Osteocyte (in vitro differentiated cells): ENCODE data around the gene LRFN2. TPM values are rescaled to one million over a fixed set of nuclear protein-coding genes. Genes with fewer than 3 reads are reported as not detected.
A peak's percentile ranks its signal among the peaks of the same experiment; 100 is the strongest.

ENCODE experiments used
- DNase-seq: peaks from one replicate; pipeline ENCODE4 v3.0.0; 2021; ENCODE audit warnings: mixed read lengths; ENCODE audit not compliant: unreplicated experiment; ENCODE audit errors: extremely low spot score
- H3K27ac Mint-ChIP-seq: one replicate; pipeline ENCODE4 v1.8.0; 2021; ENCODE audit warnings: mild to moderate bottlenecking, mixed read lengths; ENCODE audit not compliant: unreplicated experiment
- H3K27me3 Mint-ChIP-seq: one replicate; pipeline ENCODE4 v1.8.0; 2021; ENCODE audit warnings: mixed read lengths; ENCODE audit not compliant: unreplicated experiment
- H3K36me3 Mint-ChIP-seq: one replicate; pipeline ENCODE4 v1.8.0; 2021; ENCODE audit warnings: mixed read lengths; ENCODE audit not compliant: unreplicated experiment
- H3K4me1 Mint-ChIP-seq: one replicate; pipeline ENCODE4 v1.8.0; 2021; ENCODE audit warnings: mixed read lengths; ENCODE audit not compliant: unreplicated experiment
- H3K4me3 Mint-ChIP-seq: one replicate; pipeline ENCODE4 v1.8.0; 2021; ENCODE audit warnings: mild to moderate bottlenecking, moderate library complexity, mixed read lengths; ENCODE audit not compliant: unreplicated experiment
- H3K9me3 Mint-ChIP-seq: one replicate; pipeline ENCODE4 v1.8.0; 2021; ENCODE audit warnings: mixed read lengths; ENCODE audit not compliant: unreplicated experiment
- CTCF ChIP-seq: fragments of 200-600 bp; sonication (generic); IDR thresholded peaks from 2 replicates; pipeline ENCODE4 v1.5.0; 2021; ENCODE audit warnings: antibody characterized with exemption, mild to moderate bottlenecking, moderate library complexity
- total RNA-seq: library from RNA; stranded (reverse); gene quantifications from 2 replicates; pipeline ENCODE4 v1.2.1, GENCODE V29; 2021

Gene LRFN2
- total RNA-seq, 1 donor from 2014 or later = not detected

DNA sequence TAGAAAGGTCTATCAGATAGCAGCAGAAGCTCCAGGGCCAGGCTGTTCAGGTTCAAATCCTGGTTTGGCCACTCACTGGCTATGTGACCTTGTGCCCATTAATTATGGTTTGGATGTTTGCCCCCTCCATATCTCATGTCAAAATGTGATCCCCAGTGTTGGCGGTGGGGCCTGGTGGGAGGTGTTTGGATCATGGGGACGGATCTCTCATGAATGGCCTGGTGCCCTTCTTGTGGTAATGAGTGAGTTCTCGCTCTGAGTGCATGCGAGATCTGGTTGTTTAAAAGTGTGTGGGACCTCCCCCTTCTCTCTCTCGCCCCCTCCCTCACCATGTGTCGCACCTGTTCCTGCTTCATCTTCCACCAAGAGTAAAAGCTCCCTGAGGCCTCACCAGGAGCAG lies 240.9 kb downstream of the LRFN2 start:
- Mint-ChIP-seq H3K27me3 (peaks cover 17% of the 10 kb centered on the region), H3K4me1 (no peaks in the 10 kb centered on the region), H3K27ac (no peak overlapping the region)

GRCh38 chr6:40344566-40345167 lies 242.5 kb downstream of the LRFN2 start:
- no peaks in the 10 kb centered on the region for H3K36me3 Mint-ChIP-seq
- TF ChIP-seq CTCF = no peak
- peak; percentile 60 for DNase-seq
- peaks cover 17% of the 10 kb centered on the region for H3K27me3 Mint-ChIP-seq
- no peaks in the 10 kb centered on the region for H3K9me3 Mint-ChIP-seq
- H3K4me1 Mint-ChIP-seq = no peaks in the 10 kb centered on the region
- H3K27ac Mint-ChIP-seq = no peak overlapping the region
- no peak overlapping the region for H3K4me3 Mint-ChIP-seq

More for the DNA sequence above, 240.9 kb downstream of the LRFN2 start:
- no peak for TF ChIP-seq CTCF
- Mint-ChIP-seq H3K9me3 (no peaks in the 10 kb centered on the region), H3K36me3 (no peaks in the 10 kb centered on the region), H3K4me3 (no peak overlapping the region)
- peak; percentile 69 for DNase-seq

DNA sequence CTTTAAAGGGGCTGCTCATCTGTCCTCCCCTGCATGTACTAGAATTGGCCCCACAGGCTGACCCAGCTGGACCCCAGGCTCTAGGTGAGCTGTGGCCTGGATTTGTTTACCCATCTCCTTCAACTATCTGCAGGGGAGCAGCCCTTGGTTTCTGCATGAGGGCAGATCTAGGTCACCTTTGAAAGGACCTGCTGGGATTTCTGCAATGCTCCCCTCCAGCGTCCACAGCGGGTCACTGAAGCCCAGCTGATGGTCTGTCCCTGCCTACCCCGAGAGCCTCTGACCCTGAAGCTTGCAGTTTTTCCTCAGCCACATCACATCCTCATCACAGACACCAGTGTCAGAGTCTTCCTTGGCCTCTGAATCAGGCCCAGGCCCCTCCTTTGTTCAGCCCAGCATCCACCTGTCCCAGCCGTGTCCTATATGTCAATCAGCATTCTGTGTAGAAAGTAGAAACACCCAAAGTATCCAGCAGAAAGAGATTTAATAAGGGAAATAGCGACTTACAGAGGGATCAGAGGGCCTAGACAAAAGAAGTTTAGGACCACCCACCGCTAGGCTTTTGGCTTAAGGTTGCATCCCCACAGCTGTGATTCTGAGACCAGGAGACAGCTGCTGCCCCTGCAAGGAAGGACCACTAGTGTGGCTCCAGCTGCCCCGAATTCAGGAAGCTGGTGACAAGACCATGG lies 243.1 kb downstream of the LRFN2 start:
- no peak overlapping the region for H3K4me3 Mint-ChIP-seq
- H3K27ac Mint-ChIP-seq = no peak overlapping the region
- TF ChIP-seq CTCF = no peak
- H3K9me3 Mint-ChIP-seq = no peaks in the 10 kb centered on the region
- DNase-seq = peak; percentile 68
- no peaks in the 10 kb centered on the region for H3K36me3 Mint-ChIP-seq
- no peaks in the 10 kb centered on the region for H3K4me1 Mint-ChIP-seq
- peaks cover 17% of the 10 kb centered on the region for H3K27me3 Mint-ChIP-seq

GRCh38 chr6:40343318-40343876 lies 243.8 kb downstream of the LRFN2 start:
- no peak for TF ChIP-seq CTCF

DNA sequence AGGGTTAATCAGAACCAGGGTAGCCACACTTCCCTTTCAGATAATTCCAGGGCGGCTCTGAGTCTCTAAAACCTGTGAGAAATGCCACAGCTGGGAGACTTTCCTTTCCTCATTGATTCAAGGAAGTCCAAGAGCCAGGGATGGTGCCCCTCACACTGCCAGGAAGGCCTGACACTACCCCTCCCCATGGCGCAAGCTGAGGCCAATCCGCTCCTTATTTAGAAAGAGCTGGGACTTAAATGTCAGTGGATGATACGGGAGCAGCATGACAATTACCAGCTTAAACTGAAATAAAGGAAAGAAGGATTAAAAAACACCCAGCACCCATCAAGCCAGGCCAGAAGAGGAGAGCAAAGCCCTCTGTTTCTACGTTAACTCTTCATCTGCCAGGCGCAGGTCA lies 244.4 kb downstream of the LRFN2 start:
- Mint-ChIP-seq H3K36me3 (no peaks in the 10 kb centered on the region), H3K27ac (no peak overlapping the region), H3K9me3 (no peaks in the 10 kb centered on the region), H3K4me1 (no peaks in the 10 kb centered on the region), H3K27me3 (peaks cover 26% of the 10 kb centered on the region), H3K4me3 (no peak overlapping the region)
- peak; percentile 78 for DNase-seq
- no peak for TF ChIP-seq CTCF

More at GRCh38 chr6:40343318-40343876, 243.8 kb downstream of the LRFN2 start:
- no peaks in the 10 kb centered on the region for H3K9me3 Mint-ChIP-seq
- peaks cover 21% of the 10 kb centered on the region for H3K27me3 Mint-ChIP-seq
- H3K4me1 Mint-ChIP-seq = no peaks in the 10 kb centered on the region
- no peak overlapping the region for H3K4me3 Mint-ChIP-seq
- H3K36me3 Mint-ChIP-seq = no peaks in the 10 kb centered on the region
- peak; percentile 68 for DNase-seq
- H3K27ac Mint-ChIP-seq = no peak overlapping the region
